SK-N-SH (cell line): ENCODE results near the gene RBM38. TPM values are rescaled to one million over a fixed set of nuclear protein-coding genes. Genes with fewer than 3 reads are reported as not detected.

Experiments used
- CTCF ChIA-PET: fragments of 300-600, 350-600 bp; formaldehyde crosslinking; extraction: SDS; loops from one replicate; lab custom pipeline; 2021; lab: Yijun Ruan, JAX
- POLR2A ChIA-PET: fragments of 350-600 bp; sonication (Branson Sonifier 250); formaldehyde crosslinking; extraction: SDS; loops from one replicate; lab custom pipeline; 2020; ENCODE audit warnings: antibody characterized with exemption, inconsistent platforms; lab: Yijun Ruan, JAX
- DNase-seq: peaks from one replicate; pipeline ENCODE4 v3.0.0; 2012
- H2AFZ ChIP-seq: fragments of 200-600 bp; sonication (generic); 2 replicates; pipeline ENCODE4 v1.8.1; 2016; ENCODE audit warnings: antibody characterized with exemption, mild to moderate bottlenecking, low read depth
- H3F3A ChIP-seq: fragments of 200-600 bp; sonication (generic); replicated peaks from 2 replicates; pipeline ENCODE3; 2016; ENCODE audit warnings: antibody characterized with exemption, mild to moderate bottlenecking; ENCODE audit not compliant: insufficient read depth
- H3K27ac ChIP-seq, 2 experiments: fragments of 200-500 bp in 1 of 2; fragments of 200-600 bp in 1 of 2; sonication (Bioruptor generic) in 1 of 2; sonication (generic), shearing (Covaris generic) in 1 of 2; 2 replicates each; pipeline versions ENCODE4 v1.5.1 to v1.6.1; 2014 to 2016; ENCODE audit warnings: low read depth in 2 of 2, inconsistent platforms in 1 of 2, low read length in 1 of 2, mild to moderate bottlenecking in 1 of 2, mixed read lengths in 1 of 2
- H3K27me3 ChIP-seq: fragments of 200-600 bp; sonication (generic), shearing (Covaris generic); 2 replicates; pipeline ENCODE4 v1.6.1; 2016; ENCODE audit warnings: mixed run types; ENCODE audit not compliant: insufficient read depth
- H3K36me3 ChIP-seq, 2 experiments: fragments of 200-500 bp in 1 of 2; fragments of 200-600 bp in 1 of 2; sonication (Bioruptor generic) in 1 of 2; sonication (generic) in 1 of 2; replicated peaks in 1 of 2; 2 replicates each; pipeline versions ENCODE3 to v1.5.1; 2014 to 2016; ENCODE audit warnings: low read length in 1 of 2, mild to moderate bottlenecking in 1 of 2; ENCODE audit not compliant: insufficient read depth in 2 of 2, control insufficient read depth in 1 of 2
- H3K4me1 ChIP-seq, 2 experiments: fragments of 200-500 bp in 1 of 2; fragments of 200-600 bp in 1 of 2; sonication (Bioruptor generic) in 1 of 2; sonication (generic), shearing (Covaris generic) in 1 of 2; 2 replicates each; pipeline versions ENCODE4 v1.5.1 to v1.6.1; 2014 to 2016; ENCODE audit warnings: low read depth in 1 of 2, low read length in 1 of 2, mixed run types in 1 of 2; ENCODE audit not compliant: insufficient read depth in 2 of 2, control insufficient read depth in 1 of 2
- H3K4me2 ChIP-seq: fragments of 200-600 bp; sonication (generic), shearing (Covaris generic); 2 replicates; pipeline ENCODE4 v1.6.1; 2017; ENCODE audit warnings: mixed run types
- H3K4me3 ChIP-seq, 2 experiments: fragments of 200-500 bp in 1 of 2; fragments of 200-600 bp in 1 of 2; sonication (Bioruptor generic) in 1 of 2; sonication (generic), shearing (Covaris generic) in 1 of 2; 2 replicates each; pipeline versions ENCODE4 v1.5.1 to v1.8.1; 2014 to 2016; ENCODE audit warnings: low read depth in 2 of 2, inconsistent platforms in 1 of 2, low read length in 1 of 2, mild to moderate bottlenecking in 1 of 2, mixed read lengths in 1 of 2, moderate library complexity in 1 of 2
- H3K79me2 ChIP-seq: fragments of 200-600 bp; sonication (generic); 2 replicates; pipeline ENCODE4 v1.8.1; 2017; ENCODE audit warnings: mild to moderate bottlenecking; ENCODE audit not compliant: insufficient read depth
- H3K9ac ChIP-seq: fragments of 200-600 bp; sonication (generic); 2 replicates; pipeline ENCODE4 v1.6.1; 2017; ENCODE audit warnings: mixed run types
- H3K9me2 ChIP-seq: fragments of 200-600 bp; sonication (generic); 2 replicates; pipeline ENCODE4 v1.6.1; 2017; ENCODE audit warnings: mixed run types
- H3K9me3 ChIP-seq: fragments of 200-600 bp; sonication (generic); 2 replicates; pipeline ENCODE4 v1.6.1; 2017; ENCODE audit warnings: mixed run types, mild to moderate bottlenecking, moderate library complexity
- H4K20me1 ChIP-seq: fragments of 200-600 bp; sonication (generic); 2 replicates; pipeline ENCODE4 v1.6.1; 2017; ENCODE audit warnings: mild to moderate bottlenecking, mixed run types; ENCODE audit not compliant: insufficient read depth
- CTCF ChIP-seq: fragments of 200-600 bp; sonication (generic); IDR thresholded peaks from 2 replicates; pipeline ENCODE4 v1.6.1; 2017; ENCODE audit warnings: antibody characterized with exemption, mild to moderate bottlenecking, moderate library complexity
- RAD21 ChIP-seq: IDR thresholded peaks from 2 replicates; pipeline ENCODE4 v1.6.1; 2012; ENCODE audit warnings: mild to moderate bottlenecking, low read length
- SMC3 ChIP-seq: IDR thresholded peaks from 2 replicates; pipeline ENCODE4 v1.6.1; 2012; ENCODE audit warnings: low read depth, low read length, improper control_type of control experiment
- TCF12 ChIP-seq: IDR thresholded peaks from 2 replicates; pipeline ENCODE4 v1.4.0; 2012
- USF2 ChIP-seq: fragments of 150-350 bp; IDR thresholded peaks from 2 replicates; pipeline ENCODE4 v1.6.1; 2017; ENCODE audit warnings: antibody characterized with exemption, low read length, low read depth, borderline replicate concordance
- WGBS: methylation state at CpG from one replicate; pipeline ENCODE4 v1.1.6; 2017; ENCODE audit warnings: low lambda C conversion rate; 5-methylcytosine and 5-hydroxymethylcytosine counted together
- polyA plus RNA-seq, 3 experiments: library from polyadenylated mRNA; depleted of rRNA; stranded (reverse); fragments of >200 nt; gene quantifications; 2 replicates each; pipeline ENCODE4 v1.2.3, GENCODE V29; 2012
- TF ChIP-seq, protein P1 (sequence below): IDR thresholded peaks from 2 replicates; pipeline ENCODE4; 2012

The RBM38 gene
- polyA plus RNA-seq, 1 of the 3 experiments (the other 2 are of a cell fraction) = 11.5 TPM

DNA sequence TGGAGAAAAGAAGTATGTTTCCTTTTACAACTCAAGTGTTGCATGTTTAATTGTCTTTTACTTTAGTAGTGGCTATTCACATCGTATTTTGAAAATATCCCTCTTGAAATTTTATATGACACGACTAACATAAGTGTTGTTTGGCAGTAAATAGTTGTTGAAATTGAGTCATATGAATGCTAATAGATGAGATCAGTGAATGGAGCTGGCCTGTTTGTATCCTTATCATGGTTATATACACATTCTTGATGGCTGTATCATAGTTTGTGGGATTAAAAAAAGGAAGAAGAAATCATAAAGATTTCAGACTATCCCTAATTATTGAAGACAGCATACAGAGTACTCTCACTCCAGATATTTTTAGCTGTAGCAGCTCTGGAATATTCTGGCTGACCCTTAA lies 48.4 kb upstream of the RBM38 start:
- Histone ChIP-seq H3K36me3 (no peaks in the 10 kb centered on the region), H3K4me1 (no peaks in the 10 kb centered on the region), H3K9me2 (no peaks in the 10 kb centered on the region), H4K20me1 (no peaks in the 10 kb centered on the region), H3K9me3 (no peaks in the 10 kb centered on the region), H3F3A (peaks cover 3% of the 10 kb centered on the region), H3K4me3 (no peak overlapping the region), H3K79me2 (no peaks in the 10 kb centered on the region), H3K9ac (no peak overlapping the region), H3K27ac (no peak overlapping the region), H2AFZ (no peak overlapping the region), H3K27me3 (peaks cover 10% of the 10 kb centered on the region; the same call in 1 of the 2 replicates), H3K4me2 (no peak overlapping the region)
- TF ChIP-seq, protein P1, sequence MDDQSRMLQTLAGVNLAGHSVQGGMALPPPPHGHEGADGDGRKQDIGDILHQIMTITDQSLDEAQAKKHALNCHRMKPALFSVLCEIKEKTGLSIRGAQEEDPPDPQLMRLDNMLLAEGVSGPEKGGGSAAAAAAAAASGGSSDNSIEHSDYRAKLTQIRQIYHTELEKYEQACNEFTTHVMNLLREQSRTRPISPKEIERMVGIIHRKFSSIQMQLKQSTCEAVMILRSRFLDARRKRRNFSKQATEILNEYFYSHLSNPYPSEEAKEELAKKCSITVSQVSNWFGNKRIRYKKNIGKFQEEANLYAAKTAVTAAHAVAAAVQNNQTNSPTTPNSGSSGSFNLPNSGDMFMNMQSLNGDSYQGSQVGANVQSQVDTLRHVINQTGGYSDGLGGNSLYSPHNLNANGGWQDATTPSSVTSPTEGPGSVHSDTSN = peak; percentile 46; the same call in 1 of the 2 replicates
- TF ChIP-seq TCF12 = peak; percentile 12; the same call in 1 of the 2 replicates
- TF ChIP-seq CTCF = no peak
- CTCF ChIA-PET = interaction anchor here (0.8 to 11.2 kb wide), 6 partner anchors 10 to 792 kb away, joined by 3 to 187 read pairs (median 6); partner anchors contain the start of gene SPO11
- DNase-seq = no peak
- 12% methylated on average over 2 of the region's 2 CpGs for WGBS
- POLR2A ChIA-PET = no interaction called here

GRCh38 chr20:57346477-57346876 lies 44.7 kb upstream of the RBM38 start:
- H3K9me3 ChIP-seq = no peaks in the 10 kb centered on the region
- H4K20me1 ChIP-seq = no peaks in the 10 kb centered on the region
- H3K36me3 ChIP-seq = no peaks in the 10 kb centered on the region
- no peak overlapping the region for H3K4me2 ChIP-seq
- ChIA-PET CTCF (interaction anchor here (0.6 to 11.2 kb wide), 47 partner anchors 9 to 352 kb away, joined by 3 to 187 read pairs (median 4); partner anchors contain the start of genes RBM38 and SPO11), POLR2A (no interaction called here)
- peak; percentile 65 for DNase-seq
- no peak overlapping the region for H3K27ac ChIP-seq
- H3K9me2 ChIP-seq = no peaks in the 10 kb centered on the region
- TF ChIP-seq USF2 (no peak), SMC3 (peak; percentile 83), RAD21 (peak; percentile 95), CTCF (peak; percentile 89)
- H3K4me3 ChIP-seq = peak overlapping the region in 1 of 2 experiments; percentile 24; a peak in 1 of 4 replicates
- peaks cover 17% of the 10 kb centered on the region for H3F3A ChIP-seq
- under 1% methylated on average over 4 of the region's 4 CpGs for WGBS
- H3K4me1 ChIP-seq = no peaks in the 10 kb centered on the region; a peak in 1 of 4 replicates
- no peaks in the 10 kb centered on the region; the same call in 1 of the 2 replicates for H3K27me3 ChIP-seq
- H3K9ac ChIP-seq = no peak overlapping the region
- H2AFZ ChIP-seq = no peak overlapping the region
- H3K79me2 ChIP-seq = peaks cover 4% of the 10 kb centered on the region
